ENCODE results near the gene CAPN2.

GRCh38 chr1:223730479-223731132, 18.3 kb downstream of the CAPN2 start:
- no peak for TF ChIP-seq CTCF (conservative IDR thresholded peaks at IDR 0.05)
- no peak for TF ChIP-seq ZFX (IDR thresholded peaks at IDR 0.05)

All from C4-2B (cell line).